Occipital lobe (tissue), 2 donors: Measurements from ENCODE around the gene MYOCD. TPM values are rescaled to one million over a fixed set of nuclear protein-coding genes. Genes with fewer than 3 reads are reported as not detected.

Source experiments
- DNase-seq: peaks from one replicate; lab custom pipeline; 2025; lab: John Stamatoyannopoulos, UW
- total RNA-seq: library from RNA; depleted of rRNA; stranded (reverse); fragments of >200 nt; gene quantifications from one replicate; pipeline ENCODE4 v1.2.3, GENCODE V29; 2014

Gene MYOCD
- total RNA-seq, 1 donor from 2014 or later, result 0.16 TPM

DNA sequence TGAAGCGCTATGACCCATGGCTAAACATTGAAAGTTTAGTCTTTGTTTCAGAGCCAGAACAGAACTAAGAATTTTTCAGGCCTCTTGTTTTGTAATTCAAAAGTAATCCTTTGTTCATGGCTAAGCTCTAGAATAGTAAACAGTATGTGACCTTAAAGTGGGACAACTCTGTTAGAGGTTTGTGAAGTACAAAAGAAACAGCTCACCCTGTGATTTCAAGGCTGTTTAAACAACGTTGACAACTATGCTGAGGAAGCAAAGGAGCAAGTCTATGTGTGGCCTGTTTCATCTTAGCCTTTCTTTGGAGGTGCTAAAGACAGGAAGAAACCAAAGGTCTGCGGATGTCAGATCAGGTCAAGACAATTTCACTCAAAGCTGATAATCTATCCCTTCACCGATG, 40.4 kb downstream of the MYOCD start:
- no peak for DNase-seq

DNA sequence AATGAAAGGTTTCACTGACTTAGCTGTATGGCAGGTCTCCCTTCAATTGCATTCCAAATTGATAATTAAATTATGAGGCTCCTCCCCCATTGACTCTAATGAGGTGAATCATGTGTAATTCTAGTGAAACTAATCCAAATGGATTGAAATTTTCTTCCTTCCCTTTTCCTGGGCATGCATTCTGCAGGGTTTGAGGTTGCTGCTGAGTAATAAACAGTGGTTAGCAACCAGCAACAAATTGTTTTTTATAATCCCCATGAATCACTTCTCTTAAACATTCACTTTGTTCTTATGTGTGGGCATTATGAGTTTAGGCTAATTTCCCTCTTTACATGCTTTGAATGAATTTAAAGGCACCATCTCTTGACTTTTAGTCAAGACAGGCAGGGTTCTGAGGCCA, 43.4 kb downstream of the MYOCD start:
- no peak for DNase-seq

DNA sequence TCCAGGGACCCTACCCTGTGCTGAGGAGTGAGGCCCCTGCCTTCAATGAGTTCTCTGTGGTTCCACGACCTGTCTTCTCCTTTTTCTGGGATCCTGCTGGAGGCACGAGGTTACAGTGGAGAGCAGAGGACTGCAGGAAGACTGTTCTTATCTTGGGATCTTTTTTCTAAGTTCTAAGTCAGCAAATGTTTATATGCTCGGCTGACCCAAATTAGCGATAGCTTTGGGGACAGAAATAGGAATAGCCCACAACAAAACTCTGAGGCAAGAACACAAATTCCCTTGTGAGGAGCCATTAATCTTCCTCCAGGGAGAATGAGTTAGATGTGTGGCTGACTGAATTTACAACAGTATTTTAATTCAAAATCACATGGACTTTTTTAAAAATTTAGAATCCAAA, 46.7 kb downstream of the MYOCD start:
- no peak for DNase-seq

DNA sequence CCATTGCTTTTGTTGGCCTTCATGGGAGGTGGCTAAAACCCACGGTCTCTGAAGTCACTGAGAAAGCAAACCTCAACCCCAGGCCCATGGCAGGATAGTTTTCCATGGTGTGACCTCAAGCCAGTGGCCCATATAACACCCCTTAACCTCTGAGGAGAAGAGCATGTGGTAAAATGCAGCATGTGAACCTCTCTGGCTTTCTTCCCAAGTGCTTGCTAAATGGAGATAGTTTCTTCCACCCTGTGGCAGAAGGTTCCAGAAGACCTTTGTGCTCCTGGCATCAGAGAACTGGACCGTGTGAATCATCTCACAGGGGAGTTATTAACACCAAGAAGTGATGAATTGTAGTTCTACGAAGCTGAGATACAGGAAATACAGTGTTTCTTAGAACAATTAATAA, 47.3 kb downstream of the MYOCD start:
- DNase-seq, result no peak

DNA sequence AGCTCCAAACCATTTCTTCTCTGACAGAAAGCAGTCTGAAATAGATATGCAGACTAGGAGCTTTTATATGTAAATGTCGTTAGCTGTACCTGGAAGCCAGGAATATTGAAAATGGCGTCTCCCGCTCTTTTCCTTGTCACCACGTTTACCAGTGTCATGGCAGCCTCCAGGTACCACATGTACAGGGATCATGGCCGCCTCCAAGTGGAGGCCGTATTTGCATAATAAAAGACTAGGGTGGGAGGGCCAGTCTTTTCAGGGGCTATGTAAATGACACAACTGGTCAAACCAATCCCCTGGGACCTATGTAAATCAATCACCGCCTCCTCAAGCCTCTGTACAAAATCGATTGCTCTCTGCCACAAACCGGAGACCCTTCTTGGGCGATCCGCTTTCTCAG, 54.3 kb downstream of the MYOCD start:
- DNase-seq, result no peak

DNA sequence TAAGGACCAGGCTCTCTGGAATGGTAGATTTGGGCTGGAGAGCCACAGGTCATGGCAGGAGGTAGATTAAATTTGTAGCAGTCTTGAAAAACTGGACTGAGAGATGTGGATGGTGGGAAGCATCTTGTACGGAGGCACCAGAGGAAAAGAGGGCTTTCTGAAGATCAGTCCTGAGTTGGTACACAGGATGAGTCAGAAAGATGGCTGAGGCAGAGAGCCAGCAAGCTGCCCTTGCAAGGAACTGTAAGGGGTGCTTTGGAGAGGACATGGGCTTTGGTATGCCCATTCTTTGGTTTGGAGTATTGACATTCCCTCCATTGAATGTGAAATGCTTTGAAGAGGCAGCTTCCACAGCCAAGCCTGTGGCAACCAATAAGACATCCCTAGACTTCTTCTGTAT, 55.9 kb downstream of the MYOCD start:
- no peak for DNase-seq

DNA sequence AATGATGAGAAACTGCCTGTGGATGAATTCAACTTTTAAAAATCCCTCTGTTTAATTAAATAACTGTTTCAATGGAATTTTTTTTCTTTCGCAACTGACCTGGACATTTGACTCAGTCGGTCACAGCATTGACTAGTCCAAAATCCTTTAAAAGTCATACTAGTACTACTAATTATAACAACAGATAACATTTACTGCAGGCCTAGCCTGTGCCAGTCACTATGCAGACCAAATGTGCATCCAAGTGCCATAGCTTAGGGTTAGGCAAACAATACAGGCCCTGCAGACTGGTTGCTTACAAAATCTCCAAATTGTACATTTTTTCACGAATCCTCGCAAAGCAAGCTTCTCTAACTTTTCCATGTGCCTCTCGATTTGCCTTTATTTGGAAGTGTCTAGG, 56.6 kb downstream of the MYOCD start:
- no peak for DNase-seq

DNA sequence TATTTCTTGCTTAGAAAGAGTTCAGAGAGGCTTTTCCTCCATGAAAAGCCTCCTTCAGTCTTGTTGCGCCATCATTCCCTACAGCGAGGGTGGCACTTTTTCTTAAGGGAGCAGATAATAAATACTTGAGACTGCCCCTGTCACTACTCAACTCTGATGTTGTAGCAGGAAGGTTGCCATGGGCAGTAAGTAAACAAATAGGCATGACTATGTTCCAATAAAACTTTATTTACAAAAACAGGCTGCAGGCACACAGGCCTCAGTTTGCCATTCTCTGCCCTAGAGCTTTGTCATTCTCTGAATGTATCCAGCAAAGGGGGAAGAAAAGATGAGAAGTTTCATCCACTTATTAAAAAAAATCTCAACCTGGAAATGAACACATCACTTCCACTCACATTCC, 60.4 kb downstream of the MYOCD start:
- DNase-seq, result no peak

DNA sequence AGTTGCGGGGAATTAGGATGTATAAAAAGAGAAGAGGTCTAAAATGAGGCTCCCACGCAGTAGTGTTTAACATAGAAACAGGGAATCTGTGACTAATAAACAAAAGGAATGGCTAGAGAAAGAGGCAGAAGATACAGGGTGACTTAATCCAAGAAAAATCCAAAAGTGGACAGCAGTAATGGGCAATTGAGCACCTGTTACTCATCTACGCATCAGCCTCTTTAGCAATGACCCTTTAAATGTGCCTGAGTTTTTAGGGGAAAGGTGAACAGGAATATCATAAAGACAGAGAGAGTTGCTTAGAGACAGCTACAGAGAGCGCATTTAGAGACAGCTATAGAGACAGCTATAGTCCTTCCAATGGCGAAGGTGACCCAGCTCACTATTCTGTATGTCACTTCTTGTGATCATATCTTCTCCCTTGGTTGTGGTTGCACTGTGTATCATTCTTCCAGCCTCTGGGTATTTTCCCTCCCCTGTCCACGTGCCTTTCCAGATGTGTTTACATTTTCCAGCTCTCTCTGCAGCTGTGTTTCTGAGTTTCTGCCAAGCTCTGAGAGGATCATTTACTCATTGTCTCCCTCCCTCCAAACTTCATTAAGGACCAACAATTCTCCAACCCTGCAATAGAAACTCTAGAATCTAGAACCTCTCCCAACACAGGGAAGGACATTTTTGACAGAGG, 61.5 kb downstream of the MYOCD start:
- DNase-seq, result no peak

DNA sequence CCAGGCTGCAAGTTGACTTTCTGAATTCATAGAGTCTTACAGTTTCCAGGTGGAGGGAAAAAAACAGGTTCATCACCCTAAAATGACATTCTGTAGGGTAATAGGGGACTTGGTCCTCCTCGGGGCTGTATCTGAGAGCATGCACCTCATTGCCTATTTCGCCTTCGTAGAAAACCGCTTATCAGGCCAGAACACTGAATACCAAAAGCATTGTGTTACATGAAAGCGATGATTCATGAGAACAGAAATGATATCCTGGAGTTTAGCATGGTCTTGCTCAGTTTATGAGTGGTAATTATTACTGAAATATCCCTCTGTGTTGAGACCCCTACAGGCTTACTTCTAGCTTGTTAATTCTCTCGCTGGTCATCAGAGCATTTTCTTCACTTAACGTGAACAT, 62.2 kb downstream of the MYOCD start:
- no peak for DNase-seq

DNA sequence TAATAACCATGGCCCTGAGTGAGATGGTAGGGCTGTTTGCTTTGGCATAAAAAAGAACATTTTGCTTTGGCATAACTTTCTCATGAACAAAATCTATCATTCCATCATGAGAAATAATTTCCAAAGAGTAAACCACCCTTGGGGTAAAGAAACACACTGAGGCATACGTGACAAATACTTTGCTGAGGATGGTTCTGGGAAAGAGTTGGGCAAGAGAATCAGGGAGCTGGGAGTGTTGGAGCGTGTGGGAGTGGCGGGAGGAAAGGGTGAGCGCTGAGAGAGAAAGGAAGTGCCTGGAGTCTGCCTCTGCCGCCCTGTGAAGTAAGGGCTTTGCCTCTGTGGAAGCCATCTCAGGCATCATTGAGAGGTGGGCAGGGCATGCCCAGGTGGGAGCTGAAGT, 63.4 kb downstream of the MYOCD start:
- DNase-seq, result no peak

DNA sequence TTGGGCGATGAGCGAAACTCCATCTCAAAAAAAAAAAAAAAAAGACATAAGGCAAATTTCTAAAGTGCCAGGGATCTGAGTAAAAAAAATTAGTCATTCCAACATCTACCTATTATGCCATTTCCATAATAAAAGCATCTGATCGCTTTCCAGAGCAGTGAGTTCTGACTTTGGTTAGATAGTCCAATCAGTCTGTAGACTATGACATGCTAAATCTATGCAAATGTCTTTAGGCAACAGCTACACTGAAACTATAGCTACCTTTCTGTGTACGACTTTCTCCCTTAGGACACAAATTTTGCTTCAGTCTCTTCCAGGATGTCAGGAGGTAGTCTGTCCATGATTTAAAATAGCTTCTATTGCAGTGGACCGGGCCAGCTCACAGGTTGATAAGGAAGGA, 64.7 kb downstream of the MYOCD start:
- DNase-seq, result no peak

DNA sequence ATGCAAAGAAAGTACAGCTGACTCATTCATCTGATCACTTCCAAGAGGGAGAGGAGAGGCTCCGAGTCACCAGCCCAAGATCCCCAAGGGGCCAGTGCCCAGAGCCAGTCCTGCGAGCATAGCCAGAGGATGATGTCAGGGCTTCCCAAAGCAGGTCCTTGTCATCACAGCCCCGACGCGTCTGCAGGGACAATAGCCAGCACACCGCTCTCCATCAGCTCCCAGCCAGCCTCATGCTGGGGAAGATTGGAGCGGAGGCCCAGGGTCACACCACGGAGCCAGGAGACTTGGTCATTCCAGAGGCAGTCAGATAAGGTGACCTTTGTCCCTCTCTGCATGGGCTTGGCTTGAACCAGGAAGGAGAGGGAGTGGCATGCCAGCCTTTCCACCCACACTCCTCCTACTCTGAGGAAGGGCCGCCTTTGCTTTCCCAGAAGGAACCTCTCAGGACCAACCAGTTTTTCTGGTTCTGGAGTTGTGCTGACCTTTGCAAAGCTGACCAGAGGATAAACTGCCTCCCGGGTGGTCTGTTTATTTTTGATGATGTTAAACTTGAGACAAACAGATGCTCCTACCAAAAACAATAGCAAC, 65.3 kb downstream of the MYOCD start:
- DNase-seq, result peak; percentile 11

DNA sequence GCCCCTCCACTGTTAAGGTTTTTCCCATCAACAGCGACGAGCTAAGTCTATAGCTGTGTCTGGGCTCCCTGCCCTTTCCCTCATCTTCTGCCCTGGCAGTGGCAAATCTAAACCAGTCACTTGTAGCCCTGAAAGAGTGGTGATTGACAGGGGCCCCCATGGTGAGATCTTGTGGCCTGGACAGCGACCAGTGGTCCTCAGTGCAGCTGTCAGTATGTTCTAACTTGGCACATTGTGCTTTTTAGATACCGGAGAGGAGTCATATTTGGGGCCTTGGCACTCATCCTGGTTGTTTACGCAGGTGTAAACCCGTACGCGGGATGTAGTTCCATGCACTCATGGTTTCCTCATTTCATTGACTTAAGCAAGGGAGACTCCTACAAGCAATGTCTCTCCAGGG, 66.1 kb downstream of the MYOCD start:
- DNase-seq, result no peak

DNA sequence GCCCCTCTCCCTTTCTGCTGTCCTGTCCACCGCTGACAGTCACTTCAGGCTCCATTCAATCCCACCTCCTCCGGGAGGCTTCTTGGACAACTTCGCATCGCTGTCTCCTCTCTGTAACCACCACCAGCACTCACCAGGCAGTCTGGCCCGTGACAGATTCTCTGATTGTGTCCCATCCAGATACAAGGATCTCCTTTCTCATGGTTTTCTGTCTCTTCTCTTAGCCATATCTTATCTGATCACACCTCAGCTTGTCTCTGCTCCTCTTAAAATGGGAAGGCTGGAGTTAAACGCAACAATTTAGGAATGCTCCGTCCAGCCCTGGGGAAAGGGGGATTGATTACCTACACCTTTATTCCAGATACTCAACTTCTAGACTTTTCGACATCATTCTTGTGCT, 66.7 kb downstream of the MYOCD start:
- no peak for DNase-seq

DNA sequence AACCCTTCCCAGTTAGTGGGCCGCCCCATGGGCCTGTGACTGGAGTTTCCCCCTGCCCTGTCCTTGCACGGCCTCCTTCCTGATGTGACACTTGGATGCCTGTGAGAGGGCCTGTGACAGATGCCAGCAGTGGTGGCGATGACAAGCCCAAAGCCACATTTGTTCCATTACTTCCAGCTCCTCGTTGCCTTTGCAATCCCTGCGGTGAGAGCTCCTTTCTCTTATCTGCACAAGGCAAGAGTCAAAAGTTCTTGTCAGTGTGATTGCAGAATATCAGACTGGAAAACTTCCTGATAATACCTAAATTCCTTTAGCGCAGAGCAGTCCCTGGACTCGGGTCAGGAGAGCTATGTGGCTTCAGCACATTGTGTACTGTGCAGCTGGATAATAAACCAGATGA, 69.2 kb downstream of the MYOCD start:
- no peak for DNase-seq

DNA sequence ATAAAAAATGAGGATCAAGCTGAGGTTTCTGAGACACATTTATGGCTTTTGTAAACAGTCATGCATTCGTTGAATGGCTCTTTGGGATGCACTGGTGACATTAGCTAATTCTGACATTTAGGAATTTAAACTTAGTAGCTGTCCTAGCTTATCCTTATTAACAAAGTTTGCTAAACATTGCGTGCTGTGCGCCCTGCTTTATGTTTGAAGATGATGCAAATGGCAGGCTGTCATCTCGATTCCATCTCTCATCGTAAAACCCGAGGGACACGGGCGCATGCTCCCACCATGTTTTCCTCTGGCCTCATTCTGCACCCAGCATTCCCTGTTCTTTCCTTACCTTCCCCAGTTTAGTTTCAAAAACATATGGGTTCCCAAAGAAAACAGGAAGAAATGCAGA, 69.8 kb downstream of the MYOCD start:
- no peak for DNase-seq

DNA sequence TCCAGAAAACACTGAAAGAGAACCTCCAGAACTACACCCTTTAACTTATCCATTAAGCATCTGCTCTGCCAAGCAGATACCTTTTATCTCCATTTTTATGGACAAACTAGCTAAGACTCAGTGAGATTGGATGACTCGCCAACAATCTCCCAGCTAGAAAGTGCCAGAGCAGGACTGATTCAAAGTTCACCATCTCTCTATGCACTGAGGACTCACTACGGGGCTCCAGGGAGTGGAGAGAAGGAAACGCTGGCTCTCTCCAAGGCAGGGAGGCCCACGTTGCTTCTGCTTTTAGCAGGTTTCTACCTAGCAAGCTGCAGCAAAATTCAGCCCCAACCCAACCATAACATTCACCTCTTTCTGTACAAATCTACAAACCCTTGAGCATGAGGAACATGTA, 70.8 kb downstream of the MYOCD start:
- DNase-seq, result no peak

DNA sequence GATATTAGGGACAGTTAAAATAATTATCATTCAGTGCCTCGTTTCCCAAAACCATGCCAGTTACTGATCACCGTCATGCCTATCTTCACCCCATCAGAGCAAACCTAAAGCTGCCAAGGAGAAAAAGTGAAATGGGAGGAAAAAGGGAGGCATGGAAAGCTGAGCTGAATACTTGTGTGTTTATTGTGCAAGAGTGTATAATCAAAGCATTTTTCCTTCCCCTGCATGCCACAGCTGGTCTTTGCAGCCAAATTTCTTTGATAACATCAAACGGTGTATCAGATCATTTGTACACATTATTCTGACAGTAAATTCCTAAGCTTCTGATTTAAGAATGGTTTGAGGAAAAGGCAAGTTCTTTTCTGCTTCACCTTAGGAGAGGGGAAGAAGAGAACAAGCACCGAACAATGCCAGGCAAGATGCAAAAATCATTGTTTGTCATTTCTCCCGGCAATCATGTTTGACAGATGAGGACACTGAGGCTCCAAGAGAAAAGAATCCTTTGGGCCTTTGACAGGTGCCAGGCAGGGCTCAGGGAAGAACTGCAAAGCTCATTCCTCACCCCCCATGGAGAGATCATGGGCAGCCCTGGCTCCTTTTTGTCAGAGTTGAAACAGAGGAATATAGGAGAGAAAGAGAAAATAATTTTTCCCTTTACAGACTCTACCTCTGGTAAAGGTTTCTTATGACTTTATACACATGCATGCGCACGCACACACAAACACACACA, 72.2 kb downstream of the MYOCD start:
- DNase-seq, result no peak

DNA sequence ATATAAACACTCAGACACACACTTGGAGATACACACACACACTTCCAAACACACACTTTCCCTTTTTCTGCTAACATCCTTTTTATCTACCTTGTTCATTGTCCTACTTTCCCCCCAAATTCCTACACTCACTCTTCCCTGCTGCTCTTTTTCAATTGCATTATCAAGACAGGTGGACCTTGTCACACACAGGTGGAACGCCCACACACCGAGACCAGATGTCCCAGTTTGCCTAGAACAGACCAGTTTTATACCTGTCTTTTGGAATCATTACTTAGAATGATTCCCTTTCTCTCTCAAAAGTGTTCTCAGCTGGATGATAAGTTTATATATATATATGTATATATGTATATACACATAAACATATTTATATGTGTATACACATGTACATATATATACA, 72.9 kb downstream of the MYOCD start:
- DNase-seq, result no peak

DNA sequence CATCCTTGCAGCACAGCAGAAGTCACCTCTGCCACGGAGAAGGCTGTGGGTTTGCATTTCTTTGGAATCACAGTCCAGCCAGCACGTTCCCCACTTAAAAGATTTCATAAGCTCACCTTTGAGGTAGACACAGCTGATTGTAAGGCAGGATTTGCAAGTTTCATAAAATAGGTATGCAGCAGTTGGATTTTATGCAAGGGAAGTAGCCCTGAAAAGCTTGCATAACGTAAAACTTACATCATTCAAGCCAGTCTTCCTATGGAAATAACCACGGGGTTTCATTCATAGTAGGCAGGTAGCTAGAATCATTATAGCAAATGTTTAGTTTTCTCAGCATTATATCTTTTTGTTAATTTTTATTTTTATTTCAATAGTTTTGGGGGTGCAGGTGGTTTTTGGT, 73.8 kb downstream of the MYOCD start:
- DNase-seq, result no peak

DNA sequence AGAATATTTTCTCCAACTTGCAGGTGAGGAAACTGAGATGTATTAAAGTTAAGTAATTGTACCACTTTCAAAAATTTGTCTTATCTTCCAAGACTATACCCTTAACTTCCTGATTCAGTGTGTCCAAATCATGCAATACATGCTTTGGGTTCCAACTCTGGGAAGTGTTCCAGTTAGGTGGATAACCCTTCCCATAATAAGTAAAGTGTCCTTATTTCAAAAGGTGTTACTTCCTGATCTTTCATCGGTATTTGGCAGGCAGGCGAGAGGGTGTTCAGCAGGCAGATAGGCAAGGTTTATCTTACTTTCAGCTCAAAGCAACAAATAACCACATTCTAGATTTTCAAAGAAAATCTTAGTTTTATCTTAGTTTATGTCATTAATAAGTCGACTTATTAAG, 77.4 kb downstream of the MYOCD start:
- no peak for DNase-seq

DNA sequence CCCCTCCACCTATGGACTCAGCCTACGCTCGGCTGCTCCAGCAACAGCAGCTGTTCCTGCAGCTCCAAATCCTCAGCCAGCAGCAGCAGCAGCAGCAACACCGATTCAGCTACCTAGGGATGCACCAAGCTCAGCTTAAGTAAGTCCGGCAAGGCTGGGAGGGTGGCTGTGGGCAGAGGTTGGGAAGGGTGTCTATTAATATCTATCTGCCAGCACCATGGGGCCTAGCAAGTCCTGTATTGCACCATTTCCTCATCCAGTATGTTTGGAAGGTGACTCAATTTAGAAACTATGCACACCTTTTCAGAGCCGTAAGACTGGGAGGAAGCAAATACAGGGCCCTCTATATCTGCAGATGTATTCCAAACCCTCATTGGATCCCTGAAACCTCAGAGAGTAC, 78.6 kb downstream of the MYOCD start:
- no peak for DNase-seq
